HFFc6 (cell line): ENCODE results near the gene FEN1. TPM values are rescaled to one million over a fixed set of nuclear protein-coding genes. Genes with fewer than 3 reads are reported as not detected.

Experiments used
- DNase-seq: peaks from one replicate; pipeline ENCODE4 v3.0.0-alpha.2; 2018
- H3K27ac Mint-ChIP-seq: 2 replicates; pipeline ENCODE4 v1.8.0; 2020; ENCODE audit warnings: mild to moderate bottlenecking, mixed read lengths
- H3K27me3 Mint-ChIP-seq: 2 replicates; pipeline ENCODE4 v1.8.0; 2021; ENCODE audit warnings: mild to moderate bottlenecking, moderate library complexity, mixed read lengths; ENCODE audit not compliant: insufficient read depth
- H3K36me3 Mint-ChIP-seq: 2 replicates; pipeline ENCODE4 v1.8.0; 2021; ENCODE audit warnings: low read depth, mixed read lengths
- H3K4me1 Mint-ChIP-seq: 2 replicates; pipeline ENCODE4 v1.8.0; 2020; ENCODE audit warnings: low read depth, mixed read lengths
- H3K4me3 Mint-ChIP-seq: 2 replicates; pipeline ENCODE4 v1.8.0; 2020; ENCODE audit warnings: mild to moderate bottlenecking, moderate library complexity, mixed read lengths
- H3K9me3 Mint-ChIP-seq: 2 replicates; pipeline ENCODE4 v1.8.0; 2020; ENCODE audit warnings: mild to moderate bottlenecking, mixed read lengths
- CTCF ChIP-seq: fragments of 200-600 bp; sonication (generic); IDR thresholded peaks from 2 replicates; pipeline ENCODE4 v1.5.0; 2021; ENCODE audit warnings: antibody characterized with exemption, mild to moderate bottlenecking
- total RNA-seq, 6 experiments: library from RNA; stranded (reverse); fragmentation: NEBNext Ultra II Directional; extraction: Animal tissue kit (Norgen Biotek cat#: 25700); gene quantifications; 2 replicates in 1 of 6; 3 replicates in 5 of 6; pipeline ENCODE4 v1.2.3, GENCODE V29; 2021

The FEN1 gene
- total RNA-seq, 6 experiments from 2014 or later, result 25.6 to 45.6 (median 37.4) TPM

DNA sequence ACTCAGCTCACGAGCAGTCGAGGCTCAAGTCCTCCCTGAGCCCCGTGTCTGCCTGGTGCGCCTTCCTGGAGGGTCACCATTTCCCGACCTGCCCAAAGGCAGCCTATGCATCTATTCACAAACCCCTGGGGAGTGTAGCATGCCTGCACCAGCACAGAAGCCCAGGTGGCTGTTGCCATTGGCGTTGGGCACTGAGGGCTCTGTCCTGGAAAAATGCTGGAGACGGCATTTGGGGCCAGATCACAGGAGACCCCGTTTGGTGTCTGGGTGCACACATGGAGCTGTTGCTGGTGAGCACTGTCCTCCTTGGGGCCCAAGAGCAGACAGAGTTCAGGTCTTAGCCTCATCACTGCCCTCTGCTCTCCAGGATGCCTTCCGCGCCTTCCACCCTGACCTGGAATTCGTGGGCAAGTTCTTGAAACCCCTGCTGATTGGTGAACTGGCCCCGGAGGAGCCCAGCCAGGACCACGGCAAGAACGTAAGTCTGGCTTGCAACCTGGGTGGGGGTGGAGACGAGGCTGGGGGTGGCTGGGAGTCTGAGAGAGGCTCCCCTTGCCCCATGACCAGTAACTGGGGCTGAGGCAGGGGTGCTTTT, 44.8 kb downstream of the FEN1 start:
- no peak for DNase-seq
- H3K36me3 Mint-ChIP-seq, result peaks cover 23% of the 10 kb centered on the region
- peaks cover 3% of the 10 kb centered on the region; the same call in 1 of the 2 replicates for H3K27me3 Mint-ChIP-seq
- no peak overlapping the region for H3K27ac Mint-ChIP-seq
- H3K4me1 Mint-ChIP-seq, result peaks cover 26% of the 10 kb centered on the region
- H3K9me3 Mint-ChIP-seq, result no peaks in the 10 kb centered on the region
- H3K4me3 Mint-ChIP-seq, result no peak overlapping the region
- TF ChIP-seq CTCF, result no peak

DNA sequence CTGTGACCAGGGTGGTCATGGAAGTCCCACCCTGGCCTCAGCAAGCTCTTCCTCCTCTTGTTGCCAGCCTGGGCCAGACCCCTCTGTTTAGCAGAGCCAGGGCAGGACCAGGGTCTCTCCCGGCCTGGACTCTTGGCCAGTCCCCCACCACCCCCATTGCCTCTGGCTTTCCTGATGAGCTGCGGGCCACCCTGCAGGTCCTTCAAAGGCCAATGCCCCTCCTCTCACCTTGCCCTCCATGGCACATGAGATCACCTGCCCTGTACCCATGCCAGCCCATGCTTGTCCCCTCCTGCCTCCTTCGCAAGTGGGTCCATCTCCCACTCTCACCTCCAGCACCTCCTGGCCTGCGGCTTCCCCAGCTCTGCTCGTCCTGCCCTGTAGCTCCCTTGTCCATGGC, 45.8 kb downstream of the FEN1 start:
- no peak for TF ChIP-seq CTCF
- Mint-ChIP-seq H3K4me3 (no peak overlapping the region), H3K27me3 (peaks cover 3% of the 10 kb centered on the region; the same call in 1 of the 2 replicates), H3K36me3 (peaks cover 23% of the 10 kb centered on the region), H3K27ac (no peak overlapping the region), H3K9me3 (no peaks in the 10 kb centered on the region), H3K4me1 (peaks cover 23% of the 10 kb centered on the region)
- no peak for DNase-seq

- H3K4me3 Mint-ChIP-seq, result no peak overlapping the region
- H3K36me3 Mint-ChIP-seq, result peaks cover 23% of the 10 kb centered on the region
- H3K27me3 Mint-ChIP-seq, result peaks cover 3% of the 10 kb centered on the region; the same call in 1 of the 2 replicates
- no peak for DNase-seq
- H3K9me3 Mint-ChIP-seq, result no peaks in the 10 kb centered on the region
- peaks cover 19% of the 10 kb centered on the region for H3K4me1 Mint-ChIP-seq
- H3K27ac Mint-ChIP-seq, result no peak overlapping the region
- TF ChIP-seq CTCF, result no peak
These were observed 46.2 kb downstream of the FEN1 start for GRCh38 chr11:61838921-61839320.

DNA sequence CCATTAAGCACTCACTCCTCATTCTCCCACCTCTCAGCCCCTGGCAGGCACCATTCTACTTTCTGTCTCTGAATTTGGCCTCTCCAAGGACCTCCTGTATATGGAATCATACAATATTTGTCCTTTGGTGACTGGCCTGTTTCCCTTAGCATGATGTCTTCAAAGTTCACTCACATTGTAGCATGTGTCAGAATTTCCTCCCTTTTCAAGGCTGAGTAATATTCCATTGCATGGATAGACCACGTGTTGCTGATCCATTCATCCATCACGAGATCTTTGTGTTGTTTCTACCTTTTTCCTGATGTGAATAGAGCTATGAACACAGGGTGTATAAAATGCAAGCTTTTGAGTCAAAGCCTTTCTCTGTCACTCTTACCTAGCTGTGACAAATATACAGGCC, 47.0 kb downstream of the FEN1 start:
- peaks cover 11% of the 10 kb centered on the region for H3K4me1 Mint-ChIP-seq
- H3K9me3 Mint-ChIP-seq, result no peaks in the 10 kb centered on the region
- peaks cover 23% of the 10 kb centered on the region for H3K36me3 Mint-ChIP-seq
- TF ChIP-seq CTCF, result no peak
- H3K4me3 Mint-ChIP-seq, result no peak overlapping the region
- no peak overlapping the region for H3K27ac Mint-ChIP-seq
- peaks cover 3% of the 10 kb centered on the region; the same call in 1 of the 2 replicates for H3K27me3 Mint-ChIP-seq
- no peak for DNase-seq

DNA sequence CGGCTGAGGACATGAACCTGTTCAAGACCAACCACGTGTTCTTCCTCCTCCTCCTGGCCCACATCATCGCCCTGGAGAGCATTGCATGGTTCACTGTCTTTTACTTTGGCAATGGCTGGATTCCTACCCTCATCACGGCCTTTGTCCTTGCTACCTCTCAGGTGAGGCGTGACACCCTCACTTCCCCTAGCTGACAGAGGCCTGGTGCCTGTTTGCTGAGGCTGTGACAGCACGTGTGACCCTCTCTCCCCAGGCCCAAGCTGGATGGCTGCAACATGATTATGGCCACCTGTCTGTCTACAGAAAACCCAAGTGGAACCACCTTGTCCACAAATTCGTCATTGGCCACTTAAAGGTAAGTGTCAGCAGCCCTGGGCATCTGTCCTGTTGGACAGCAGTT, 47.7 kb downstream of the FEN1 start:
- TF ChIP-seq CTCF, result no peak
- Mint-ChIP-seq H3K4me1 (peaks cover 5% of the 10 kb centered on the region), H3K9me3 (no peaks in the 10 kb centered on the region), H3K4me3 (no peak overlapping the region), H3K27me3 (peaks cover 3% of the 10 kb centered on the region; the same call in 1 of the 2 replicates), H3K36me3 (peaks cover 23% of the 10 kb centered on the region), H3K27ac (no peak overlapping the region)
- DNase-seq, result no peak
